SU-DHL-6 (cell line): ENCODE measurements around the gene TAOK1.

Source experiments
- H2AFZ ChIP-seq: fragments of 200-600 bp; sonication (generic); 2 replicates; pipeline ENCODE4 v1.6.1; 2014; ENCODE audit warnings: low read depth, mild to moderate bottlenecking, moderate library complexity, mixed read lengths, antibody characterized with exemption, low read length; ENCODE audit not compliant: severe bottlenecking
- H3F3A ChIP-seq: fragments of 200-600 bp; shearing (Covaris generic); 2 replicates; pipeline ENCODE4 v1.6.0; 2016; ENCODE audit warnings: antibody characterized with exemption, mild to moderate bottlenecking; ENCODE audit not compliant: insufficient read depth
- H3K27ac ChIP-seq: fragments of 200-600 bp; sonication (generic); 2 replicates; pipeline ENCODE4 v1.5.1; 2016; ENCODE audit warnings: low read depth, mild to moderate bottlenecking, low read length, moderate library complexity, mixed read lengths
- H3K27me3 ChIP-seq: fragments of 200-600 bp; sonication (generic), shearing (Covaris generic); 2 replicates; pipeline ENCODE4 v1.6.0; 2014; ENCODE audit warnings: mild to moderate bottlenecking, low read length
- H3K36me3 ChIP-seq: fragments of 200-600 bp; sonication (generic); 2 replicates; pipeline ENCODE4 v1.6.1; 2014; ENCODE audit warnings: mild to moderate bottlenecking, low read length, mixed read lengths
- H3K4me2 ChIP-seq: fragments of 300-600, 200-600 bp; shearing (Covaris generic), sonication (generic); 2 replicates; pipeline ENCODE4 v1.6.0; 2014; ENCODE audit warnings: low read length, low read depth, mild to moderate bottlenecking; ENCODE audit not compliant: poor library complexity, severe bottlenecking
- H3K4me3 ChIP-seq: fragments of 200-600 bp; sonication (generic); 2 replicates; pipeline ENCODE4 v1.5.1; 2014; ENCODE audit warnings: antibody characterized with exemption, low read length, mild to moderate bottlenecking, mixed read lengths; ENCODE audit not compliant: insufficient read depth, poor library complexity, severe bottlenecking
- H3K79me2 ChIP-seq: fragments of 200-600 bp; sonication (generic); 2 replicates; pipeline ENCODE4 v1.6.1; 2014; ENCODE audit warnings: mild to moderate bottlenecking, low read length, moderate library complexity; ENCODE audit not compliant: insufficient read depth
- H3K9ac ChIP-seq: fragments of 200-600 bp; sonication (generic); 2 replicates; pipeline ENCODE4 v1.7.0; 2014; ENCODE audit warnings: mild to moderate bottlenecking, low read length
- H3K9me2 ChIP-seq: fragments of 200-600 bp; sonication (generic); replicated peaks from 2 replicates; pipeline ENCODE4 v1.6.1; 2014; ENCODE audit warnings: low read length; ENCODE audit not compliant: insufficient read depth
- H3K9me3 ChIP-seq: fragments of 200-600 bp; sonication (generic); 2 replicates; pipeline ENCODE4 v1.6.1; 2014; ENCODE audit warnings: low read length, mixed read lengths; ENCODE audit not compliant: insufficient read depth
- H4K20me1 ChIP-seq: fragments of 200-600 bp; sonication (generic); 2 replicates; pipeline ENCODE4 v1.6.1; 2014; ENCODE audit warnings: low read depth, mild to moderate bottlenecking, antibody characterized with exemption, low read length, moderate library complexity, mixed read lengths
- CTCF ChIP-seq: fragments of 200-600 bp; sonication (generic); IDR thresholded peaks from one replicate; pipeline ENCODE4 v1.5.1; 2017; ENCODE audit warnings: antibody characterized with exemption, mild to moderate bottlenecking, low read length, moderate library complexity; ENCODE audit not compliant: insufficient read depth, poor library complexity, severe bottlenecking
- EZH2phosphoT487 ChIP-seq: fragments of 200-600 bp; sonication (generic), shearing (Covaris generic); conservative IDR thresholded peaks from 2 replicates; pipeline ENCODE4 v1.6.1; 2018; ENCODE audit warnings: mild to moderate bottlenecking, antibody characterized with exemption, low read length, moderate library complexity, mixed read lengths

TAOK1 gene

GRCh38 chr17:29561554-29562517, 171.7 kb downstream of the TAOK1 start:
- Histone ChIP-seq H3K27ac (no peak overlapping the region), H4K20me1 (no peaks in the 10 kb centered on the region), H3K36me3 (no peaks in the 10 kb centered on the region), H2AFZ (no peak overlapping the region), H3K4me3 (no peak overlapping the region), H3K79me2 (peaks cover 14% of the 10 kb centered on the region), H3K9me2 (no peaks in the 10 kb centered on the region), H3K4me2 (no peak overlapping the region), H3F3A (peaks cover 8% of the 10 kb centered on the region), H3K27me3 (no peaks in the 10 kb centered on the region), H3K9me3 (no peaks in the 10 kb centered on the region), H3K9ac (no peak overlapping the region)
- TF ChIP-seq EZH2phosphoT487 = no peak
- TF ChIP-seq CTCF = no peak

- H3K27ac ChIP-seq = no peak overlapping the region
- H3F3A ChIP-seq = peaks cover 6% of the 10 kb centered on the region; the same call in 1 of the 2 replicates
- no peak overlapping the region for H3K9ac ChIP-seq
- H3K9me2 ChIP-seq = no peaks in the 10 kb centered on the region
- TF ChIP-seq EZH2phosphoT487 = no peak
- TF ChIP-seq CTCF = no peak
- H3K4me3 ChIP-seq = no peak overlapping the region
- H4K20me1 ChIP-seq = no peaks in the 10 kb centered on the region
- no peaks in the 10 kb centered on the region for H3K27me3 ChIP-seq
- H2AFZ ChIP-seq = no peak overlapping the region
- no peaks in the 10 kb centered on the region for H3K36me3 ChIP-seq
- H3K79me2 ChIP-seq = peaks cover 14% of the 10 kb centered on the region
- H3K9me3 ChIP-seq = no peaks in the 10 kb centered on the region
- H3K4me2 ChIP-seq = no peak overlapping the region
These were observed 172.5 kb downstream of the TAOK1 start for GRCh38 chr17:29562615-29563014.

GRCh38 chr17:29563816-29564215, 173.7 kb downstream of the TAOK1 start:
- peaks cover 7% of the 10 kb centered on the region; the same call in 1 of the 2 replicates for H3F3A ChIP-seq
- no peak overlapping the region for H2AFZ ChIP-seq
- H3K4me3 ChIP-seq = no peak overlapping the region
- H3K36me3 ChIP-seq = no peaks in the 10 kb centered on the region
- H3K27me3 ChIP-seq = no peaks in the 10 kb centered on the region
- no peaks in the 10 kb centered on the region for H4K20me1 ChIP-seq
- H3K27ac ChIP-seq = no peak overlapping the region
- TF ChIP-seq CTCF (no peak), EZH2phosphoT487 (no peak)
- no peak overlapping the region for H3K4me2 ChIP-seq
- H3K9ac ChIP-seq = no peak overlapping the region
- H3K79me2 ChIP-seq = peaks cover 14% of the 10 kb centered on the region
- H3K9me2 ChIP-seq = no peaks in the 10 kb centered on the region
- H3K9me3 ChIP-seq = no peaks in the 10 kb centered on the region
